Activated CD4-positive, alpha-beta T cell treated with anti-CD3 and anti-CD28 coated beads, Interleukin-2, amount 50 U/mL, for 24 hours (primary cell): ENCODE data around the gene NAA50.

Experiments used
- DNase-seq, 2 donors: peaks; one replicate each; pipeline ENCODE4 v3.0.0-alpha.2; 2020; ENCODE audit warnings: low read depth in 1 of 2, low spot score in 1 of 2

Gene NAA50

GRCh38 chr3:113690482-113690881 lies 55.6 kb downstream of the NAA50 start:
- DNase-seq: no peak

- no peak for DNase-seq
Measured at GRCh38 chr3:113685956-113686721, 59.9 kb downstream of the NAA50 start.

GRCh38 chr3:113685124-113685523 lies 60.9 kb downstream of the NAA50 start:
- DNase-seq: no peak

GRCh38 chr3:113684271-113684819 lies 61.7 kb downstream of the NAA50 start:
- DNase-seq: no peak

GRCh38 chr3:113678773-113679172 lies 67.3 kb downstream of the NAA50 start:
- DNase-seq: no peak

- no peak for DNase-seq
Measured at GRCh38 chr3:113677737-113678136, 68.3 kb downstream of the NAA50 start.

GRCh38 chr3:113676261-113676660 lies 69.8 kb downstream of the NAA50 start:
- no peak for DNase-seq

- DNase-seq: no peak
Measured at GRCh38 chr3:113673593-113673992, 72.5 kb downstream of the NAA50 start.

- DNase-seq: no peak
Measured at GRCh38 chr3:113668015-113668414, 78.0 kb downstream of the NAA50 start.
